GM12873 (cell line): ENCODE data around the gene TJP1.
A peak's percentile ranks its signal among the peaks of the same experiment; 100 is the strongest.

Source experiments
- CTCF ChIP-seq: IDR thresholded peaks from 2 replicates; pipeline ENCODE4 v1.5.1; 2012; ENCODE audit warnings: low read depth, mild to moderate bottlenecking, moderate library complexity, low read length, control low read depth; ENCODE audit not compliant: insufficient read depth; ENCODE audit errors: missing control alignments

Gene TJP1

DNA sequence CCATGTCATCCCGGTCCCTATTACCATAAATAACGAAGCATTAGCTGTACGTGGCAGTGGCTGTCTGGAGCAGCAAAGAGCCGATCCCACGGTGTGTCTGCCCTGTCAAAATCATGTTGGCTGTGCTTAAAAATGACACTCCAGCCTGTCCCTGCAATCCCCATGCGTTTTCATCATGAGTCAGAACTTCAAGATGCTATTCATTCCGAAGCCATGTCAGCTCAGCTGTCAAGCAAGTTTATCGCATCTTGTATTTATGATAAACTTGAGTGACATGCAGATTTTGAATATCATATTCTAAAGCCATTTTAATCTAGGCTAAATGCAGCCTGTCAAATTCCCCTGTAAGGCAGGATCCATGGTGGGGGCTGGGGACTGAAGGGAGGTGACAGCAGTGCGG, 152.4 kb downstream of the TJP1 start:
- no peak for TF ChIP-seq CTCF

GRCh38 chr15:29668120-29668602, 154.1 kb downstream of the TJP1 start:
- peak; percentile 41 for TF ChIP-seq CTCF

DNA sequence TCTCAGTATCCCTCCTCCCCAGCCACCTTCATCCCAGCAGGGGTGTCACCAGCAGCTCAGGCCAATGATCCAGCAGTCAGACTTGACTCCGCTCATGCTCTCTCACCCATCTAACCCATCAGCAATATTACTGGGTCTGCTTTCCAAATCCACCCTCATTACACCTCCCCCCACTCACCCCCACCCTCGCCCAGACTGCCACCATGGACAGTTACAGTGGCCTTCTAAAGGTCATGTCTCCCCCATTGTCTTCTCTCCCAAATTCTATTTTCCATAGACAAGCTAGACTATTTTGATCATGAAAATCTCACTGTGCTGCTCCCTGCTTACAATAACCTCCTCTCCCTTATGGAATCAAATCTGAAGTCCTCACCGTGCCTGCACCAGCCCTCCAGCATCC, 156.0 kb downstream of the TJP1 start:
- TF ChIP-seq CTCF = no peak

DNA sequence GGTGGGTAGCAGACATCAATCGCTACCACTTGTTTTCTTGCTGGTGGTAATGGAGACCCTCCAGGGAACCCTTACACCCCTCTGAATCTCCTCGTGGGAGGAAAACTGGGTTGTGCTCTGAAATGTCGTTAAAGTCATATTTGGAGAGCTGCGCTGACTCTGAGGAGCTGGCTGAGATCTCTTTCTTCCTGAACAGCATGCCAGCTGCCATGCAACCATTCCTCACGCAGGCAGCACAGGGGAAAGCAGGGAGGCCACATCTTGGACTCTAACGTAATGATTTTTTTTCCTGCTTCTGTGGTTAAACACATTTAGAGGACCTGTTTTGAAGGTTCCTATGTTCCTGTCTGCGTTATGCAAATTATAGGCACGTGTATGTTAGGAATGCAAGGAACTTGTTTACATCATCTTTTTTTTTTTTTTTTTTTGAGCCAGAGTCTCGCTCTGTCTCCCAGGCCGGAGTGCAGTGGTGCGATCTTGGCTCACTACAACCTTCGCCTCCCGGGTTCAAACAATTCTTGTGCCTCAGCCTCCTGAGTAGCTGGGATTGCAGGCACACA, 156.7 kb downstream of the TJP1 start:
- TF ChIP-seq CTCF = no peak

DNA sequence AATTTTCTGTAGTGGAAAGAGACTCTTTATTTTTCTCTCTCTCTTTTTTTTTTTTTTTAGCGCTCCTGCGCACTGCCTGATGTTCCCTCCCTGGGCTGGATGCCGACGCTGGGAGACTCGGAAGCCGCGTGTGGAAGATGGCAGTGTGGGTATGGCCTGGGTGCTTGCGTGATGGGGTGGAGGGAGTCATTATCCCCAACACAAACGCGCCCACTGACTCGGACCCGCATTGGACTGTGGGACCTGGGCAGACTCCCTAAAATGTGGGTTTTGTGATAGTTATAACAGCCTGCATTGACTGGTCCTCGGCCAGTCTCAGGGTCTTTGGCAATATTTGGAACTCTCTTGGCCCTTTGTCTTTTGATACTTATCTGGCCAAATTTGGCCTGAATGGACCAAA, 157.9 kb downstream of the TJP1 start:
- TF ChIP-seq CTCF = no peak

DNA sequence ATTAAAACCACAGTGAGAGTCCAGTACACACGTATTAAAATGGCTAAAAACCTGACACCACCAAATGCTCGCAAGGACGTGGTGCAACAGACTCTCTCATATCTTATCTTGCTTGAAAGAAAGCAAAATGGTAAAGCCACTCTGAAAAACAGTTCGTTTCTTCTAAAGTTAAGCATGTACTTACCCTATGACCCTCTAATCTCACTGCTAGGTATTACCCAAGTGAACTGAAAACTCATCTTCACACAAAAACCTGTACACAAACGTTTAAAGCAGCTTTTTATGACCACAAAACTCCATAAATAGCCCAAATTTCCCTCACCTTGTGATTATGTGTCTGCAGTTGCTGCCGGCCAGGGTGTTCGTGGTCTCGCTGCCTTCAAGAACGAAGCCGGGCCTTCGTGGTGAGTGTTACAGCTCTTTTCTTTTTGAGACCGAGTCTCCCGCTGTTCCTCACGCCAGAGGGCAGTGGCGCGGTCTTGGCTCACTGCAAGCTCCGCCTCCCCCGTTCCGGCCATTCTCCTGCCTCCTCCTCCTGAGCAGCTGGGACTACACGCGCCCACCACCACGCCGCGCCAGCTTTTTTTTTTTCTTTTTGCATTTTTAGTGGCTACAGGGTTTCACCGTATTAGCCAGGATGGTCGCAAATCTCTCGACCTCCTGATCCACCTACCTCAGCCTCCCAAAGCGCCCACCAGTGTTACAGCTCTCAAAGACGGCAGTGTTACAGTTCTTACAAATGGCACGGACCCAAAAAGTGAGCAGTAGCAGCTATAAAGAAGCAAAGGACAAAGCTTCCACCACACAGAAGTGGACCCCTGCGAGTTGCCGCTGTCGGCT, 165.4 kb downstream of the TJP1 start:
- TF ChIP-seq CTCF = no peak

- no peak for TF ChIP-seq CTCF
These were observed 169.7 kb downstream of the TJP1 start for GRCh38 chr15:29652595-29652994.
